H1 (cell line): ENCODE data around the gene TMUB2. TPM values are rescaled to one million over a fixed set of nuclear protein-coding genes. Genes with fewer than 3 reads are reported as not detected.

Experiments
- ATF3 ChIP-seq: IDR thresholded peaks from 2 replicates; pipeline ENCODE4 v1.6.1; 2011; ENCODE audit warnings: low read depth, mild to moderate bottlenecking, low read length; ENCODE audit not compliant: insufficient read depth
- CTCF ChIP-seq, 3 experiments: IDR thresholded peaks; 1 replicate in 2 of 3; 2 replicates in 1 of 3; pipeline versions ENCODE4 v1.5.1 to v1.6.1; 2011; ENCODE audit warnings: low read length in 3 of 3, mild to moderate bottlenecking in 3 of 3, inconsistent platforms in 2 of 3, low read depth in 1 of 3, moderate library complexity in 1 of 3; ENCODE audit not compliant: insufficient read depth in 1 of 3; ENCODE audit errors: control extremely low read depth in 1 of 3
- EP300 ChIP-seq, 2 experiments: IDR thresholded peaks; 1 replicate in 1 of 2; 2 replicates in 1 of 2; pipeline ENCODE4 v1.6.1; 2011 to 2012; ENCODE audit warnings: low read depth in 2 of 2, low read length in 2 of 2, mild to moderate bottlenecking in 2 of 2, borderline replicate concordance in 1 of 2, inconsistent platforms in 1 of 2, moderate library complexity in 1 of 2
- SRF ChIP-seq: IDR thresholded peaks from 2 replicates; pipeline ENCODE4 v1.6.1; 2011; ENCODE audit warnings: mild to moderate bottlenecking, low read depth, low read length, moderate library complexity
- YY1 ChIP-seq: IDR thresholded peaks from 2 replicates; pipeline ENCODE4 v1.6.1; 2011; ENCODE audit warnings: low read depth, mild to moderate bottlenecking, low read length
- polyA plus RNA-seq, 7 experiments: library from polyadenylated mRNA; depleted of rRNA in 3 of 7; stranded (reverse) in 5 of 7; unstranded in 2 of 7; fragments of >200 nt in 5 of 7; fragments of 200-250 nt in 2 of 7; gene quantifications; 1 replicate in 5 of 7; 2 replicates in 1 of 7; 4 replicates in 1 of 7; pipeline versions ENCODE4 v1.2.1 to v1.2.3, GENCODE V29; 2011 to 2013; ENCODE audit warnings: missing spikeins in 2 of 7, mixed read lengths in 2 of 7
- total RNA-seq: library from RNA; stranded (reverse); fragmentation: NEBNext Ultra II Directional; extraction: Animal tissue kit (Norgen Biotek cat#: 25700); gene quantifications from 2 replicates; pipeline ENCODE4 v1.2.1, GENCODE V29; 2021

The TMUB2 gene
- total and polyA plus RNA-seq, 2 of the 8 experiments (the other 6 are each of a cell fraction or from before 2014, with no cell fraction given), result 18.5 to 30.5 TPM

GRCh38 chr17:44187131-44187899 lies 543 bp downstream of the TMUB2 start (continued):
- TF ChIP-seq EP300 (IDR thresholded peaks at IDR 0.05; ENCODE audit: borderline replicate concordance in 1 of 2, low read depth in 2 of 2, low read length in 2 of 2), result no peak
- TF ChIP-seq YY1, result no peak
- TF ChIP-seq SRF, result no peak
- no peak for TF ChIP-seq ATF3
- TF ChIP-seq CTCF (IDR thresholded peaks at IDR 0.05; ENCODE audit: control extremely low read depth in 1 of 3, insufficient read depth in 1 of 3, low read depth in 1 of 3, low read length in 3 of 3), result no peak
